Skeletal muscle tissue (tissue), 5 donors: Measurements from ENCODE around the gene TATDN2. TPM values are rescaled to one million over a fixed set of nuclear protein-coding genes. Genes with fewer than 3 reads are reported as not detected.

Experiments
- H3K27ac ChIP-seq: one replicate; pipeline ENCODE4 v1.7.0; 2013; ENCODE audit warnings: mild to moderate bottlenecking, low read depth, low read length, inconsistent platforms
- H3K27me3 ChIP-seq, 3 donors: one replicate each; pipeline ENCODE4 v1.7.0; 2013; ENCODE audit warnings: low read length in 3 of 3; ENCODE audit not compliant: control insufficient read depth in 3 of 3, insufficient read depth in 3 of 3
- H3K36me3 ChIP-seq, 3 donors: one replicate each; pipeline ENCODE4 v1.7.0; 2013; ENCODE audit warnings: low read length in 3 of 3; ENCODE audit not compliant: control insufficient read depth in 3 of 3, insufficient read depth in 3 of 3
- H3K4me1 ChIP-seq, 3 donors: one replicate each; pipeline ENCODE4 v1.7.0; 2013; ENCODE audit warnings: low read length in 3 of 3, mild to moderate bottlenecking in 3 of 3; ENCODE audit not compliant: control insufficient read depth in 3 of 3, insufficient read depth in 3 of 3
- H3K4me3 ChIP-seq, 3 donors: one replicate each; pipeline ENCODE4 v1.7.0; 2013; ENCODE audit warnings: low read length in 3 of 3
- H3K9ac ChIP-seq, 3 donors: one replicate each; pipeline ENCODE4 v1.7.0; 2013; ENCODE audit warnings: low read length in 3 of 3, mild to moderate bottlenecking in 3 of 3, moderate library complexity in 2 of 3, low read depth in 1 of 3
- H3K9me3 ChIP-seq, 3 donors: one replicate each; pipeline ENCODE4 v1.7.0; 2013; ENCODE audit warnings: low read length in 3 of 3; ENCODE audit not compliant: control insufficient read depth in 3 of 3
- small RNA-seq: library from RNA; depleted of rRNA; stranded (forward); fragments of <200 nt; gene quantifications from one replicate; pipeline ENCODE3, GENCODE V24; 2014
- total RNA-seq: library from RNA; depleted of rRNA; stranded (reverse); fragments of >200 nt; gene quantifications from one replicate; pipeline ENCODE4 v1.2.3, GENCODE V29; 2014
- donor health status: Osteomylitis.

TATDN2 gene
- total RNA-seq, 1 donor from 2014 or later = 13.6 TPM

- peak overlapping the region; percentile 88 for H3K27ac ChIP-seq
- peaks cover 12 to 24% (median 19%) of the 10 kb centered on the region in 3 donors for H3K4me1 ChIP-seq
- no peaks in the 10 kb centered on the region for H3K27me3 ChIP-seq
- H3K36me3 ChIP-seq = peaks cover 19 to 21% (median 20%) of the 10 kb centered on the region in 3 donors
- H3K4me3 ChIP-seq = peak overlapping the region in 1 of 3 donors; percentile 88
- no peaks in the 10 kb centered on the region for H3K9me3 ChIP-seq
- H3K9ac ChIP-seq = peak overlapping the region in 2 of 3 donors; percentile 99
Measured at GRCh38 chr3:10321630-10322351, 73.5 kb downstream of the TATDN2 start.

GRCh38 chr3:10322352-10322710, 74.1 kb downstream of the TATDN2 start:
- H3K27me3 ChIP-seq = no peaks in the 10 kb centered on the region
- H3K9me3 ChIP-seq = no peaks in the 10 kb centered on the region
- no peak overlapping the region for H3K27ac ChIP-seq
- H3K4me3 ChIP-seq = no peak overlapping the region
- H3K36me3 ChIP-seq = peaks cover 14 to 16% (median 16%) of the 10 kb centered on the region in 3 donors
- H3K9ac ChIP-seq = no peak overlapping the region
- H3K4me1 ChIP-seq = peaks cover 12 to 24% (median 19%) of the 10 kb centered on the region in 3 donors

GRCh38 chr3:10327592-10327991, 79.3 kb downstream of the TATDN2 start:
- H3K9ac ChIP-seq = no peak overlapping the region
- no peak overlapping the region for H3K27ac ChIP-seq
- no peak overlapping the region for H3K4me3 ChIP-seq
- H3K36me3 ChIP-seq = peaks cover 4 to 10% (median 5%) of the 10 kb centered on the region in 3 donors
- peaks cover 0 to 7% (median 2%) of the 10 kb centered on the region in 3 donors for H3K27me3 ChIP-seq
- H3K4me1 ChIP-seq = peaks cover 11 to 15% (median 13%) of the 10 kb centered on the region in 3 donors
- no peaks in the 10 kb centered on the region for H3K9me3 ChIP-seq

GRCh38 chr3:10328460-10329071, 80.3 kb downstream of the TATDN2 start:
- Histone ChIP-seq H3K27me3 (peaks cover 0 to 7% (median 2%) of the 10 kb centered on the region in 3 donors), H3K9me3 (no peaks in the 10 kb centered on the region), H3K9ac (no peak overlapping the region), H3K27ac (no peak overlapping the region), H3K36me3 (peaks cover 4 to 13% (median 9%) of the 10 kb centered on the region in 3 donors), H3K4me1 (peaks cover 13 to 19% (median 14%) of the 10 kb centered on the region in 3 donors), H3K4me3 (no peak overlapping the region)

- H3K4me3 ChIP-seq = no peak overlapping the region
- peaks cover 0 to 7% (median 2%) of the 10 kb centered on the region in 3 donors for H3K27me3 ChIP-seq
- peaks cover 4 to 13% (median 9%) of the 10 kb centered on the region in 3 donors for H3K36me3 ChIP-seq
- H3K27ac ChIP-seq = no peak overlapping the region
- peaks cover 21 to 28% (median 24%) of the 10 kb centered on the region in 3 donors for H3K4me1 ChIP-seq
- H3K9ac ChIP-seq = peak overlapping the region in 1 of 3 donors; percentile 54
- H3K9me3 ChIP-seq = no peaks in the 10 kb centered on the region
Measured at GRCh38 chr3:10329495-10330015, 81.3 kb downstream of the TATDN2 start.

GRCh38 chr3:10330319-10330718, 82.1 kb downstream of the TATDN2 start:
- H3K27ac ChIP-seq = no peak overlapping the region
- H3K4me3 ChIP-seq = no peak overlapping the region
- H3K36me3 ChIP-seq = peaks cover 4 to 13% (median 12%) of the 10 kb centered on the region in 3 donors
- H3K4me1 ChIP-seq = peaks cover 29 to 36% (median 32%) of the 10 kb centered on the region in 3 donors
- no peaks in the 10 kb centered on the region for H3K9me3 ChIP-seq
- H3K9ac ChIP-seq = peak overlapping the region in 1 of 3 donors; percentile 54
- H3K27me3 ChIP-seq = peaks cover 0 to 7% (median 2%) of the 10 kb centered on the region in 3 donors

Small RNA genes within 50 kb of the gene (small RNA-seq; reads per million reads assigned to genes)
- gene MIR378B = 12.7 reads per million, percentile 93 among the genes with 10 or more reads in this experiment
- gene RF02126 = not detected

Other genes with a start within 250 kb of the TATDN2 start
- 11.5 TPM for gene FANCD2, start 222.0 kb upstream of the TATDN2 start, total RNA-seq
- not detected for gene FANCD2OS, start 140.2 kb upstream of the TATDN2 start, total RNA-seq
- 85.6 TPM for gene BRK1, start 132.8 kb upstream of the TATDN2 start, total RNA-seq
- 35.0 TPM for gene VHL, start 106.7 kb upstream of the TATDN2 start, total RNA-seq
- gene IRAK2, start 83.5 kb upstream of the TATDN2 start, total RNA-seq = 1.6 TPM
- 0.52 TPM for gene GHRL, start 44.5 kb downstream of the TATDN2 start, total RNA-seq
- 127 TPM for gene SEC13, start 72.7 kb downstream of the TATDN2 start, total RNA-seq